Adrenal gland (tissue), 5 donors: ENCODE results near the gene TP53AIP1.

Experiments
- POLR2A ChIP-seq, 2 donors: fragments of 450-650 bp; IDR thresholded peaks; one replicate each; pipeline ENCODE4 v1.6.1; 2017; ENCODE audit warnings: antibody characterized with exemption in 2 of 2, mild to moderate bottlenecking in 2 of 2, moderate library complexity in 1 of 2
- TF ChIP-seq, protein P1 (sequence below), 6 experiments: fragments of 450-650 bp in 4 of 6; fragments of 200-600 bp in 2 of 6; sonication (generic) in 1 of 6; IDR thresholded peaks; 1 replicate in 5 of 6; 2 replicates in 1 of 6; pipeline versions ENCODE4 v1.5.1 to v1.8.0; 2016 to 2021; ENCODE audit warnings: antibody characterized with exemption in 6 of 6, mild to moderate bottlenecking in 2 of 6, moderate library complexity in 1 of 6
- donor health status: DM: no; HTN: no; CAD: no.

DNA sequence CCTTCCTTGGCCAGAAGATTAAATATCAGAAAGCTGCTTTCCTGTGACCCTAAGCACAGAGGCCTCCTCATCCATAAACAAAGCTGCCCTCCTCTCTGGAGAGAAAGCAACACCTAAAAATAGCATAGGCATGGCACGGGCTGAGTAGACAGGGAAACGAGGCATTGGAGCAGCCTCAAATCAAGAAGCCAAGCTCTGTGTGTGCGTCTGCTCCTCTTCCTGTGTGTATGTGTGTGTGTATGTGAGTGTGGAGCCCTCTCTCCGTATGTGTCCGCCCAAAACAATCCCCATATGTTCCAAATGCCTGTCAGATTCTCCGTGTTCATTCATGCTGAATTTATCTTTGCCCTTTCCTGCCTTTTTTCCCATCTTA, 27.5 kb downstream of the TP53AIP1 start:
- TF ChIP-seq POLR2A (IDR thresholded peaks at IDR 0.05) = no peak
- TF ChIP-seq, protein P1, sequence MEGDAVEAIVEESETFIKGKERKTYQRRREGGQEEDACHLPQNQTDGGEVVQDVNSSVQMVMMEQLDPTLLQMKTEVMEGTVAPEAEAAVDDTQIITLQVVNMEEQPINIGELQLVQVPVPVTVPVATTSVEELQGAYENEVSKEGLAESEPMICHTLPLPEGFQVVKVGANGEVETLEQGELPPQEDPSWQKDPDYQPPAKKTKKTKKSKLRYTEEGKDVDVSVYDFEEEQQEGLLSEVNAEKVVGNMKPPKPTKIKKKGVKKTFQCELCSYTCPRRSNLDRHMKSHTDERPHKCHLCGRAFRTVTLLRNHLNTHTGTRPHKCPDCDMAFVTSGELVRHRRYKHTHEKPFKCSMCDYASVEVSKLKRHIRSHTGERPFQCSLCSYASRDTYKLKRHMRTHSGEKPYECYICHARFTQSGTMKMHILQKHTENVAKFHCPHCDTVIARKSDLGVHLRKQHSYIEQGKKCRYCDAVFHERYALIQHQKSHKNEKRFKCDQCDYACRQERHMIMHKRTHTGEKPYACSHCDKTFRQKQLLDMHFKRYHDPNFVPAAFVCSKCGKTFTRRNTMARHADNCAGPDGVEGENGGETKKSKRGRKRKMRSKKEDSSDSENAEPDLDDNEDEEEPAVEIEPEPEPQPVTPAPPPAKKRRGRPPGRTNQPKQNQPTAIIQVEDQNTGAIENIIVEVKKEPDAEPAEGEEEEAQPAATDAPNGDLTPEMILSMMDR (IDR thresholded peaks at IDR 0.05) = no peak
